Neural progenitor cell (in vitro differentiated cells): Measurements from ENCODE around the gene EPHA5. TPM values are rescaled to one million over a fixed set of nuclear protein-coding genes. Genes with fewer than 3 reads are reported as not detected.

Source experiments
- DNase-seq: peaks from one replicate; pipeline ENCODE4 v3.0.0-alpha.2; 2016; ENCODE audit warnings: low spot score
- H2AFZ ChIP-seq: fragments of 200-600 bp; sonication (generic); replicated peaks from 2 replicates; pipeline ENCODE4 v1.6.1; 2016; ENCODE audit warnings: antibody characterized with exemption
- H3F3A ChIP-seq: fragments of 200-600 bp; sonication (generic); 2 replicates; pipeline ENCODE4 v1.6.1; 2016; ENCODE audit warnings: antibody characterized with exemption, low read depth
- H3K27ac ChIP-seq: fragments of 200-600 bp; sonication (generic); 2 replicates; pipeline ENCODE4 v1.5.1; 2016; ENCODE audit warnings: mild to moderate bottlenecking
- H3K27me3 ChIP-seq: fragments of 200-600 bp; sonication (generic); 2 replicates; pipeline ENCODE4 v1.6.1; 2016; ENCODE audit warnings: mild to moderate bottlenecking, moderate library complexity
- H3K36me3 ChIP-seq: fragments of 200-600 bp; sonication (generic); 2 replicates; pipeline ENCODE4 v1.5.1; 2016
- H3K4me1 ChIP-seq: fragments of 200-600 bp; sonication (generic); 2 replicates; pipeline ENCODE4 v1.6.1; 2016; ENCODE audit warnings: mixed run types
- H3K4me2 ChIP-seq: fragments of 200-600 bp; sonication (generic); 2 replicates; pipeline ENCODE4 v1.6.1; 2016
- H3K4me3 ChIP-seq: fragments of 200-600 bp; sonication (generic); 2 replicates; pipeline ENCODE4 v1.5.1; 2016
- H3K79me2 ChIP-seq: fragments of 200-600 bp; sonication (generic); 2 replicates; pipeline ENCODE4 v1.6.1; 2016; ENCODE audit warnings: low read depth
- H3K9ac ChIP-seq: fragments of 200-600 bp; sonication (generic); 2 replicates; pipeline ENCODE4 v1.6.1; 2016
- H3K9me3 ChIP-seq: fragments of 200-600 bp; sonication (generic); 2 replicates; pipeline ENCODE4 v1.5.1; 2016; ENCODE audit warnings: low read depth
- H4K20me1 ChIP-seq: fragments of 200-600 bp; sonication (generic); 2 replicates; pipeline ENCODE4 v1.6.1; 2016; ENCODE audit warnings: low read depth
- H3K27ac Mint-ChIP-seq: 3 replicates; pipeline ENCODE4 v1.8.0; 2021; ENCODE audit warnings: mixed read lengths
- H3K27me3 Mint-ChIP-seq: 2 replicates; pipeline ENCODE4 v1.8.0; 2022; ENCODE audit warnings: low read depth, mild to moderate bottlenecking, inconsistent platforms, moderate library complexity, mixed read lengths; ENCODE audit not compliant: insufficient read depth
- H3K36me3 Mint-ChIP-seq: 3 replicates; pipeline ENCODE4 v1.8.0; 2021; ENCODE audit warnings: mixed read lengths
- H3K4me1 Mint-ChIP-seq: 3 replicates; pipeline ENCODE4 v1.8.0; 2021; ENCODE audit warnings: mixed read lengths
- H3K4me3 Mint-ChIP-seq: 3 replicates; pipeline ENCODE4 v1.8.0; 2021; ENCODE audit warnings: mild to moderate bottlenecking, moderate library complexity, mixed read lengths
- H3K9me3 Mint-ChIP-seq: 3 replicates; pipeline ENCODE4 v1.8.0; 2020; ENCODE audit warnings: mixed read lengths
- CTCF ChIP-seq: fragments of 200-600 bp; sonication (generic); IDR thresholded peaks from 2 replicates; pipeline ENCODE4 v1.5.1; 2017; ENCODE audit warnings: antibody characterized with exemption, mild to moderate bottlenecking
- EZH2 ChIP-seq: fragments of 200-600 bp; sonication (generic); IDR thresholded peaks from 2 replicates; pipeline ENCODE4 v1.6.1; 2017; ENCODE audit warnings: antibody characterized with exemption, mild to moderate bottlenecking, moderate library complexity
- EZH2phosphoT487 ChIP-seq: fragments of 200-600 bp; sonication (generic); IDR thresholded peaks from 2 replicates; pipeline ENCODE4 v1.6.1; 2017; ENCODE audit warnings: antibody characterized with exemption
- total RNA-seq: library from RNA; depleted of rRNA; stranded (reverse); fragments of >200 nt; gene quantifications from 2 replicates; pipeline ENCODE4 v1.2.3, GENCODE V29; 2015; ENCODE audit warnings: low replicate concordance

EPHA5 gene
- total RNA-seq, 1 donor from 2014 or later = not detected

DNA sequence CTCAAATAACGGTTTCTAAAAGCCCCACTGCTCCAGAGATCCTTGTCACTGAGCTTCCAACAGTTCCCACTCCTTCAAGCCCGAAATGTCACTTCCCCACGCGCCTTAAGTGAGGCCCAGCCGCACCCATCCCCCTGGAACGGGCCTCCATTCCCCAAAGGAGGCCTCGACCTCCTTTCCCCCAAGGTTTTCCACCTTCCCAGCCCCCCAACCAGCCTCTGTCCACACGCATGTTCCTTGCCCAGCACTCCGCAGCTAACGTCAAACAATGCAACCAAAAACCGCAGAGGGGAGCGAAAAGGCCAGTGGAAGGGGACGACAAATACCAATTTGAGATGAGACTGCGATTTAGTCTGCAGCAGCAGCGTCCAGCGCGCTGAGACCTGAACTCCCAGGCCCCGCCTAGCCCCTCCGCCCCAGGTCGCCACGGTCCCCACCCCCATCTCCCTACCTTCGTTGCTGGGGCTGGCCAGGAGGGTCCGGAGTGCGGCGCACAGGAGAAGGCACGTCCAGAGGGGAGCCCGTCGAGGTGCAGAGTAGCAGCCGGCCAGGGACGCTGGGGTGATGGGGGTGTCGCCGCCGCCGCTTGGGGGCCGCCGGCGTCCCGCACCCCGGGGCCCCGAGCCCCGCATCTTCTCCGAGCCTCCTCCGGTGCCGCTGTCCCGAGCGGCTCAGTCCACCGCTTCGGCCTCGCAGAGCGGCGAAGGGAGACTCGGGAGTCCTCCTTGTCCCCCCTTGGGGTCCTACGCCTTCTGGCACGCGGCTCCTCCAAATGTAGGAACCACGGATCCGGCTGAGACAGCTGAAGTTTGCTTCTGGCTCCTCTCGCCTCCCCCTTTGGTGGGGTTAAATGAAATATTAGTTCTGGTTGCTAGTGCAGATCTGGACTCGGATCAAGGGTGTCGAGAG lies 924 bp downstream of the EPHA5 start:
- peak; percentile 67 for TF ChIP-seq EZH2phosphoT487
- TF ChIP-seq EZH2 = peak; percentile 77
- TF ChIP-seq CTCF = no peak
- Histone ChIP-seq H3F3A (peaks cover 15% of the 10 kb centered on the region), H3K79me2 (no peaks in the 10 kb centered on the region), H3K27ac (no peak overlapping the region), H4K20me1 (peaks cover 15% of the 10 kb centered on the region), H3K9me3 (no peaks in the 10 kb centered on the region), H3K4me3 (peak overlapping the region; percentile 56), H3K9ac (no peak overlapping the region), H2AFZ (peak overlapping the region; percentile 80), H3K4me2 (peak overlapping the region; percentile 93), H3K36me3 (no peaks in the 10 kb centered on the region), H3K4me1 (peaks cover 27% of the 10 kb centered on the region), H3K27me3 (peaks cover 87% of the 10 kb centered on the region)
- no peaks in the 10 kb centered on the region for H3K9me3 Mint-ChIP-seq
- H3K27me3 Mint-ChIP-seq = peaks cover 43% of the 10 kb centered on the region
- peak overlapping the region; percentile 88 for H3K4me3 Mint-ChIP-seq
- H3K4me1 Mint-ChIP-seq = peaks cover 26% of the 10 kb centered on the region
- no peaks in the 10 kb centered on the region for H3K36me3 Mint-ChIP-seq
- H3K27ac Mint-ChIP-seq = no peak overlapping the region
- peak; percentile 58 for DNase-seq

GRCh38 chr4:65668201-65669089 lies 1.8 kb downstream of the EPHA5 start:
- peaks cover 78% of the 10 kb centered on the region for H3K27me3 ChIP-seq
- no peak overlapping the region for H3K9ac ChIP-seq
- peaks cover 43% of the 10 kb centered on the region for H3K27me3 Mint-ChIP-seq
- H2AFZ ChIP-seq = peak overlapping the region; percentile 30
- H3K4me2 ChIP-seq = peak overlapping the region; percentile 93
- no peaks in the 10 kb centered on the region for H3K9me3 Mint-ChIP-seq
- no peaks in the 10 kb centered on the region for H3K36me3 ChIP-seq
- peaks cover 26% of the 10 kb centered on the region for H3K4me1 Mint-ChIP-seq
- no peaks in the 10 kb centered on the region for H3K36me3 Mint-ChIP-seq
- H3K4me1 ChIP-seq = peaks cover 27% of the 10 kb centered on the region
- no peak overlapping the region for H3K27ac Mint-ChIP-seq
- peak overlapping the region; percentile 56 for H3K4me3 ChIP-seq
- H4K20me1 ChIP-seq = peaks cover 15% of the 10 kb centered on the region
- H3F3A ChIP-seq = peaks cover 15% of the 10 kb centered on the region
- H3K4me3 Mint-ChIP-seq = peak overlapping the region; percentile 82
- no peak for TF ChIP-seq CTCF
- TF ChIP-seq EZH2 = peak; percentile 15
- DNase-seq = peak; percentile 49
- no peaks in the 10 kb centered on the region for H3K79me2 ChIP-seq
- no peak overlapping the region for H3K27ac ChIP-seq
- no peaks in the 10 kb centered on the region for H3K9me3 ChIP-seq

- TF ChIP-seq CTCF (no peak), EZH2 (no peak), EZH2phosphoT487 (no peak)
- no peak overlapping the region for H3K27ac Mint-ChIP-seq
- H3K36me3 ChIP-seq = no peaks in the 10 kb centered on the region
- H3K4me2 ChIP-seq = peak overlapping the region; percentile 93
- no peak overlapping the region for H3K27ac ChIP-seq
- peak; percentile 13 for DNase-seq
- H3K36me3 Mint-ChIP-seq = no peaks in the 10 kb centered on the region
- peak overlapping the region; percentile 56 for H3K4me3 ChIP-seq
- no peak overlapping the region for H3K9ac ChIP-seq
- H3K4me1 ChIP-seq = peaks cover 27% of the 10 kb centered on the region
- no peaks in the 10 kb centered on the region for H3K9me3 Mint-ChIP-seq
- peaks cover 15% of the 10 kb centered on the region for H4K20me1 ChIP-seq
- peaks cover 26% of the 10 kb centered on the region for H3K4me1 Mint-ChIP-seq
- H2AFZ ChIP-seq = no peak overlapping the region
- peaks cover 15% of the 10 kb centered on the region for H3F3A ChIP-seq
- no peaks in the 10 kb centered on the region for H3K79me2 ChIP-seq
- H3K27me3 Mint-ChIP-seq = peaks cover 42% of the 10 kb centered on the region
- H3K27me3 ChIP-seq = peaks cover 70% of the 10 kb centered on the region
- H3K4me3 Mint-ChIP-seq = no peak overlapping the region
- H3K9me3 ChIP-seq = no peaks in the 10 kb centered on the region
These were observed 2.7 kb downstream of the EPHA5 start for GRCh38 chr4:65667506-65668041.
